ENCODE measurements around the gene TOR1B. TPM values are rescaled to one million over a fixed set of nuclear protein-coding genes. Genes with fewer than 3 reads are reported as not detected.
"Not testable (repeated sequence)": the region's sequence is repeated elsewhere in the genome, so short reads cannot be mapped to it uniquely, and the experiment has no call there.

Gene TOR1B
- total and polyA plus RNA-seq, 5 experiments from 2014 or later, result 12.3 to 27.8 (median 20.2) TPM

DNA sequence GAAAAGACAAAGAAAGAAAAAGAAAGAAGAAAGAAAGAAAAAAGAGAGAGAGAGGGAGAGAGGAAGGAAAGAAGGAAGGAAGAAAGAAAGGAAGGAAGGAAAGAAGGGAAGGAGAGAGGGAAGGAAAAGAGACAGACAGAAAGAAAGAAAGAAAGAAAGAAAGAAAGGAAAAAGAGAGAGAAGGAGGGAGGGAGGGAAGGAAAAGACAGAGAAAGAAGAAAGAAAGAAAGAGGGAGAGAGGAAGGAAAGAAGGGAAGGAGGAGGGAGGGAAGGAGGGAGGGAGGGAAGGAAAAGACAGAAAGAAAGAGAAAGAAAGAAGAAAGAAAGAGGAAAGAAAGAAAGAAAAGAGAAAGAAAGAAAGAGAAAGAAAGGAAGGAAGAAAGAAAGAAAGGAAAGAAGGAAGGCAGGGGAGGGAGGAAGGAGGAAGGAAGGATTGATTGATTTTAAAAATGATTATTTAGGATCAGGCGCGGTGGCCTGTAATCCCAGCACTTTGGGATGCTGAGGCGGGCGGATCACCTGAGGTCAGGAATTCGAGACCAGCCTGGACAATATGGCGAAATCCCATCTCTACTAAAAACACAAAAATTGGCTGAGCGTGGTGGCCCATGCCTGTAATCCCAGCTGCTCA, 23.3 kb upstream of the TOR1B start:
- POLR2A ChIA-PET, result no interaction called here
- Mint-ChIP-seq H3K9me3 (no peaks in the 10 kb centered on the region), H3K27ac (peak overlapping the region in 1 of 10 donors; percentile 80), H3K4me1 (peaks cover 9 to 23% (median 18%) of the 10 kb centered on the region in 4 donors), H3K4me3 (no peak overlapping the region), H3K36me3 (no peaks in the 10 kb centered on the region), H3K27me3 (peaks cover 0 to 26% (median 11%) of the 10 kb centered on the region in 5 donors)
- ATAC-seq (no peak), DNase-seq (no peak)

DNA sequence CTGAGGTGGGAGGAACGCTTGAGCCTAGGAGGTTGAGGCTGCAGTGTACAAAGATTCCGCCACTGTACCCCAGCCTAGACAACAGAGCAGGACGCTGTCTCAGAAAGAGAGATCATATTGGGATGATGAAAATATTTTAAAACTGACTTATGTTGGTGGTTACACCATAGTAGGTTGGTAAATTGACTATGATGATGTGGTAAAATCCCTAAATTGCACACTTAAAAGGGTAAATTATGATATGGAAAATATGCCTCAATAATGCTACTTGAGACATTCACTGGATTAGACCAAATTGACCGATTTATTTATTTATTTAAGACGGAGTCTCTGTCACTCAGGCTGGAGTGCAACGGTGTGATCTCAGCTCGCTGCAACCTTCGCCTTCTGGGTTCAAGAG, 21.9 kb upstream of the TOR1B start:
- DNase-seq (no peak), ATAC-seq (no peak)
- H3K36me3 Mint-ChIP-seq, result no peaks in the 10 kb centered on the region
- peaks cover 0 to 26% (median 9%) of the 10 kb centered on the region in 5 donors for H3K27me3 Mint-ChIP-seq
- H3K4me1 Mint-ChIP-seq, result peaks cover 9 to 21% (median 18%) of the 10 kb centered on the region in 4 donors
- peak overlapping the region in 1 of 10 donors; percentile 75 for H3K27ac Mint-ChIP-seq
- no peaks in the 10 kb centered on the region for H3K9me3 Mint-ChIP-seq
- no peak overlapping the region for H3K4me3 Mint-ChIP-seq
- POLR2A ChIA-PET, result interaction anchor here (0.7 kb wide), 2 partner anchors 156 to 636 kb away, joined by 3 read pairs; no protein-coding TSS in a partner anchor

DNA sequence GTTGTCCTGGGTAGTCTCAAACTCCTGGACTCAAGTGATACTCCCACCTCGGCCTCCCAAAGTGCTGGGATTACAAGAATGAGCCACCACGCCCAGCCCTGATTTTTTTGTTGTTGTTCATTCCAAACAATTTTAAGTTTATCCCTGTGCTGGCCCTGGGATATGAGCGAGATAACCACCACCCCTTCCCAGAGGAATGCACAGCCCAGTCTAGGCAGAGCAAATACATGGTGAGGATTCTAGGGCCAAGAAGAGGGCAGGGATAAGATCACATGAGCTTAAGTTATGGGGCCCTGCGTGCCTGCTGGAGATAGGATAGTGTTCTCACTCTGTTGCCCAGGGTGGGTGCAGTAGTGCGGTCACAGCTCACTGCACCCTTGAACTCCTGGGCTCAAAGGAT, 21.0 kb upstream of the TOR1B start:
- ATAC-seq (no peak), DNase-seq (no peak)
- Mint-ChIP-seq H3K27me3 (peaks cover 0 to 24% (median 10%) of the 10 kb centered on the region in 5 donors), H3K4me1 (peaks cover 9 to 17% (median 13%) of the 10 kb centered on the region in 4 donors), H3K27ac (no peak overlapping the region), H3K9me3 (no peaks in the 10 kb centered on the region), H3K36me3 (no peaks in the 10 kb centered on the region), H3K4me3 (no peak overlapping the region)
- POLR2A ChIA-PET, result no interaction called here

DNA sequence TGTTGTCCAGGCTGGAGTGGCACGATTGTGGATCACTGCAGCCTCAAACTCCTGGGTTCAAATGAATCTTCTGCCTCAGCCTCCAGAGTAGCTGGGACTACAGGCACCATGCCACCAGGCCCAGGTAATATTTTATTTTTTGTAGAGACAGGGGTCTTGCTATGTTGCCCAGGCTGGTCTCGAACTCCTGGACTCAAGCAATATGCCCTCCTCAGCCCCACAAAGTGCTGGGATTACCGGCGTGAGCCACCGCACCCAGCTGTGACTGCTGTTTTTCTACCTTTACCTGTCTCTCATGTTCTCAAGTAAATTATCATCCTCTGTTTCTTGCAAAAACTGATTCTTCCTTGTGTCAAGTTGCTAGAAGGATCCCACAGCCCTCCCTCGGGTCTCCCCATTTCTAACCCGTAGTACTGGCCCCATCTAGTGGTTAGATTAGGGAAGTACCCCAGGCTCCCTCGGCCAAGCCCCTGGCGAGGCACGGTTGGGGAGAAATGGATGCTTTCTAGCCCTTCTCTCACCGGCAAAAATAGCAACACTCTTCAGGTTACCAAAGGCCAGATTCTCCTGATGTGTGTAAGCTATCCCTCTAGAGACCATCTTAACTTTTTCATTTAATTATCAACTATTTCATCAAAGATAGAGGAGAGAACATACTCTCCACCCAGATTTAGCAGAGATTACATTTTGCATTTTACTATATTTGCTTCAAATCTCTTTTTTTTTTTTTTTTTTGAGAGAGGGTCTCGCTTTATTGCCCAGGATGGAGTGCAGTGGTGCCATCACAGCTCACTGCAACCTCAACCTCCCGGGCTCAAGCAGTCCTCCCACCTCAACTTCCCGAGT, 19.2 kb upstream of the TOR1B start:
- no peaks in the 10 kb centered on the region for H3K36me3 Mint-ChIP-seq
- H3K27ac Mint-ChIP-seq, result peak overlapping the region in 2 of 10 donors; percentile 5 to 28
- peak; percentile 40 to 84 (median 76) for DNase-seq
- no peak overlapping the region for H3K4me3 Mint-ChIP-seq
- H3K4me1 Mint-ChIP-seq, result peaks cover 3 to 7% (median 4%) of the 10 kb centered on the region in 4 donors
- peak; percentile 97 to 100 for ATAC-seq
- no peaks in the 10 kb centered on the region for H3K9me3 Mint-ChIP-seq
- POLR2A ChIA-PET, result interaction anchor here (0.7 to 1.0 kb wide), 3 partner anchors 46 to 181 kb away, joined by 3 to 8 read pairs (median 6); no protein-coding TSS in a partner anchor
- H3K27me3 Mint-ChIP-seq, result peaks cover 0 to 11% (median 5%) of the 10 kb centered on the region in 5 donors

DNA sequence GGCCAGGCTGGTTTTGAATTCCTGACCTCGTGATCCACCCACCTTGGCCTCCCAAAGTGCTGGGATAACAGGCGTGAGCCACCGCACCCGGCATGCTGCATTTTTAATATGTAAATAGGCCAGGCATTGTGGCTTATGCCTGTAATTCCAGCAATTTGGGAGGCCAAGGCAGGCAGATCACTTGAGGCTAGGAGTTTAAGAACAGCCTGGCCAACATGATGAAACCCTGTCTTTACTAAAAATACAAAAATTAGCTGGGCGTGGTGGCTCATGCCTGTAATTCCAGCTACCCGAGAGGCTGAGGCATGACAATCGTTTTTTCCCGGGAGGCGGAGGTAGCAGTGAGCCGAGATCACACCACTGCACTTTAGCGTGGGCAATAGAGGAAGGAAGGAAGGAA, 18.0 kb upstream of the TOR1B start:
- H3K27me3 Mint-ChIP-seq, ATAC-seq, DNase-seq, H3K36me3 Mint-ChIP-seq, H3K27ac Mint-ChIP-seq, H3K4me3 Mint-ChIP-seq, H3K4me1 Mint-ChIP-seq, H3K9me3 Mint-ChIP-seq: not testable (repeated sequence)
- POLR2A ChIA-PET, result interaction anchor here (0.6 kb wide), 1 partner anchor 53 kb away, joined by 4 read pairs; no protein-coding TSS in a partner anchor

DNA sequence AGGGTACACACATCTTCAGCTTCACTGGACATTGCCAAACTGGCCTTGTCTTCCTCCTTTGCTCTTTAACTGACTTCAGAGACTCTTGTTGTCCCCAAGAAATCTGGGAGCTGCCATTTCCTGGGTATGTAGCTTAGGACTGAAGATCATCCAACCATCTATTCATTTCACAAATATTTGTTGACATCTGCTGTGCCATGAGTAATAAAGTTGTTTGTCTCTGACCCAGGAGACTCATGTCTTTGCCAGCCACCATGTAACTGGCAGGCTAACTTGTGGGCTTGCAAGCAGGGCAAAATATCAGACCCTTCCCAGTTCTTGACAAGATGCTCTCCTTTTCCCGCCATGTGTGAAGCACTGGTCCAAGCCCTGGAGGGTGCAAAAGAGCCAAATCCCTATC, 17.1 kb upstream of the TOR1B start:
- H3K4me3 Mint-ChIP-seq, result no peak overlapping the region
- ATAC-seq (no peak), DNase-seq (no peak)
- peaks cover 0 to 12% (median 2%) of the 10 kb centered on the region in 5 donors for H3K27me3 Mint-ChIP-seq
- POLR2A ChIA-PET, result no interaction called here
- H3K9me3 Mint-ChIP-seq, result no peaks in the 10 kb centered on the region
- no peak overlapping the region for H3K27ac Mint-ChIP-seq
- H3K36me3 Mint-ChIP-seq, result no peaks in the 10 kb centered on the region
- peaks cover 5 to 12% (median 11%) of the 10 kb centered on the region in 4 donors for H3K4me1 Mint-ChIP-seq

DNA sequence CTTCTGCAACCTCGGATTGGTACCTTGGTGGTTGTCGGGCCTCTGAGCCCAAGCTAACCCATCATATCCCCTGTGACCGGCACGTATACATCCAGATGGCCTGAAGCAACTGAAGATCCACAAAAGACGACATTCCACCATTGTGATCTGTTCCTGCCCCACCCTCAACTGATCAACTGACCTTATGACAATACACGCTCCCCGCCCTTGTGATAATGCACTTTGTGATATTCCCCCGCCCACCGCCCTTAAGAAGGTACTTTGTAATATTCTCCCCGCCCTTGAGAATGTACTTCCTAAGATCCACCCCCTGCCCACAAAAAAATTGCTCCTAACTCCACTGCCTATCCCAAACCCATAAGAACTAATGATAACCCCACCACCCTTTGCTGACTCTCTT, 16.5 kb upstream of the TOR1B start:
- H3K27ac Mint-ChIP-seq, result no peak overlapping the region
- H3K4me3 Mint-ChIP-seq, result no peak overlapping the region
- H3K4me1 Mint-ChIP-seq, result peaks cover 5 to 12% (median 11%) of the 10 kb centered on the region in 4 donors
- no peaks in the 10 kb centered on the region for H3K9me3 Mint-ChIP-seq
- POLR2A ChIA-PET, result no interaction called here
- no peaks in the 10 kb centered on the region for H3K36me3 Mint-ChIP-seq
- peaks cover 0 to 12% (median 2%) of the 10 kb centered on the region in 5 donors for H3K27me3 Mint-ChIP-seq
- DNase-seq, result no peak
- no peak for ATAC-seq

DNA sequence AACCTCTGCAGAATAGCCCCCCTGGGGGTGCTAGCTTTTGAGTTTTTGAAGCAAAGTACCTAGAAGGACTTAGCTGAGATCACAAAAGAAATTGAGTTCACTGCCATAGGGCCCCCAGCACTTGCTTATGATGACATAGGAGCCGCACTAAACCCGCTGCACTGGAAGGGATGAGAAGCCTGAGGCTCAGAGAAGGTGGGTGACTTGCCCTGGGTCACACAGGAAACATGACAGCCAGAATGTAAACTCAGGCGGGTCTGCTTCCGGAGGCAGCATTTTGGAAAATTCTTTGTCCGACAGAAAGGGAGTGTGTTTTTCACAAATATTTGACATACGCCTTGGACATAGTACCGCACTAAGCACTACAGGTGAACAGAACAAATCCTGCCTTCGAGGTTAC, 8.4 kb upstream of the TOR1B start:
- no peaks in the 10 kb centered on the region for H3K36me3 Mint-ChIP-seq
- H3K4me1 Mint-ChIP-seq, result peaks cover 2 to 8% (median 6%) of the 10 kb centered on the region in 4 donors
- H3K4me3 Mint-ChIP-seq, result no peak overlapping the region
- H3K9me3 Mint-ChIP-seq, result no peaks in the 10 kb centered on the region
- DNase-seq (no peak), ATAC-seq (no peak)
- H3K27me3 Mint-ChIP-seq, result peaks cover 0 to 4% (median 0%) of the 10 kb centered on the region in 5 donors
- POLR2A ChIA-PET, result interaction anchor here (0.6 kb wide), 1 partner anchor 1705 kb away, joined by 3 read pairs; no protein-coding TSS in a partner anchor
- no peak overlapping the region for H3K27ac Mint-ChIP-seq

DNA sequence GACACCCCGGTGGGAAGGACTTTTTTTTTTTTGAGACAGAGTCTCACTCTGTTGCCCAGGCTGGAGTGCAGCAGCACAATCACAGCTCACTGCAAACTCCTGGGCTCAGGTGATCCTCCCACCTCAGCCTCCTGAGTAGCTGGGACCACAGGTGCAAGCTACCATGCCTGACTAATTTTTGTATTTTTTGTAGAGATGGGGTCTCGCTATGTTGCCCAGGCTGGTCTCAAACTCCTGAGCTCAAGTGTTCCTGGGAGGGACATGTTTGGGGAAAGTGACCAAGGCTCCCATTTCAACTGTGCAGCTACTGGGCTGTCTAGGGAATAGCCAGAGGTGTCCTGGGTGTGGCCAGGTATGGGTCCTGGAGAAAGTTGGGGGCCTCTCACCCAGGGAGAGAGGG, 7.0 kb upstream of the TOR1B start:
- not testable (repeated sequence) for ATAC-seq, H3K9me3 Mint-ChIP-seq

DNA sequence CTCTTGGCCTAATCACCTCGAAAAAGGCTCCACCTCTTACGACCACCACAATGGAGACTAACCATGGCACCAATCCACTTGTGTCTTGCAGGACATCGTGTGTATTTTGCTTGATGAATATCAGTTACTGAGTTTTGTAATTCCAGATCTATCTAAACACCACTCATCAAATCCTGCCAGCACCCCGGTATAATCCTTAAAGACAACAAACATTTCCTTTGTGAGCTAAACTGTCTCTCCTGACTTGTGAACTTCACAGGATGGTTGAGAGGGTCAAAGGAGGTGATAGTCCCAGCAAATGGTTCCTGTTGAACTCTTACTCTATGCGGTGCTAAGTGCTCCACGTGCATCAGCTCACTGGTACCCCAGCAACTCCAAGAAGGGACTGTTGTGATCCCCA, 4.0 kb upstream of the TOR1B start:
- Mint-ChIP-seq H3K27ac (no peak overlapping the region), H3K36me3 (no peaks in the 10 kb centered on the region)

More for the DNA sequence above, 7.0 kb upstream of the TOR1B start:
- POLR2A ChIA-PET, result interaction anchor here (0.6 kb wide), 2 partner anchors 152 to 195 kb away, joined by 3 read pairs; no protein-coding TSS in a partner anchor
- DNase-seq, H3K4me3 Mint-ChIP-seq, H3K27me3 Mint-ChIP-seq, H3K27ac Mint-ChIP-seq, H3K36me3 Mint-ChIP-seq, H3K4me1 Mint-ChIP-seq: not testable (repeated sequence)

DNA sequence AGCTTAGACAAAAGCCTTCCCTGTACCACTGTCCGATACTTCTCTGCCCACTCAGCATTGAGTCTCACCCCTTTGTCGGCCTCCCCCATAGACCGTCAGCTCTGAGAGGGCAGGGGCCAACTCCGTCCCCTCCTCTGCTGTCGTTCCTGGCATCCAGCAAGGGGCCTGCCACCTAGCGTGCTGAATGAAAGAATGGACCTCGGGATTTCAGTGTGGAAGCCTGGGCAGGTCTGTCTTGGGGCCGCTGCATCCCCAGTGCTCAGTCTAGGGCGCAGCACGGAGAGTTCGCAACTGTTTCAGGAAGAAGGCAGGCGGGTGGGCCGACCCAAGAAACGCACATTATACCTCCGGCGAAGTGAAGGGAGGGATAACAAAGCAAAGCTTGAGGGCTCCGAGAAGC, 1.5 kb upstream of the TOR1B start:
- ATAC-seq (no peak), DNase-seq (no peak)
- Mint-ChIP-seq H3K4me3 (peak overlapping the region in 9 of 10 donors; percentile 45 to 95 (median 69)), H3K27me3 (no peaks in the 10 kb centered on the region), H3K27ac (peak overlapping the region in 8 of 10 donors; percentile 13 to 79 (median 54)), H3K9me3 (no peaks in the 10 kb centered on the region), H3K4me1 (peaks cover 6 to 29% (median 23%) of the 10 kb centered on the region in 4 donors), H3K36me3 (peaks cover 0 to 10% (median 0%) of the 10 kb centered on the region in 3 donors)
- POLR2A ChIA-PET, result interaction anchor here (0.6 to 2.9 kb wide), 3 partner anchors 33 to 972 kb away, joined by 3 to 7 read pairs (median 7); partner anchors contain the start of genes C9orf78, SPOUT1 and USP20

More for the DNA sequence above, 4.0 kb upstream of the TOR1B start:
- Mint-ChIP-seq H3K4me3 (no peak overlapping the region), H3K9me3 (no peaks in the 10 kb centered on the region), H3K27me3 (no peaks in the 10 kb centered on the region), H3K4me1 (peaks cover 4 to 9% (median 6%) of the 10 kb centered on the region in 4 donors)
- no peak for ATAC-seq
- POLR2A ChIA-PET, result no interaction called here
- DNase-seq, result no peak

DNA sequence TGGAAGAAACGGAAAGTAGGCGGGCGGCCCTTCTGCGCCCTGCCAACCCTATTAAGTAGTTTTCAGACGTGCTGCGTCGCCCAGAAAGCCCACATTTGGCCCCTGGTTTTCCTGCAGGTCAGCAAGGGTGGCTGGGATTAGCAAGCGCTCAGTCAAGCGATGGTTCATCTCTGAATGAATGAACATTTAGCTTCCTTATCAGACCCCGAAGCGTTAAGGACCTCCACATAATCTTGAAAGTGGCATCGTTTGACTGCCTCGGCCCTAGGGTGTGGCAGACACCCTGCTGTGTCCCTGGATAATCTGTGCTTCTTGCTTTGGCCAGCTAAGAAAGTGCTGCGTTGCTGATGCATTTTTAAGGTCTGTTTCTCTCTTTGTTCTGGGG, 684 bp downstream of the TOR1B start:
- POLR2A ChIA-PET, result interaction anchor here (0.5 to 2.9 kb wide), 12 partner anchors 15 to 1822 kb away, joined by 3 to 7 read pairs (median 4); partner anchors contain the start of genes C9orf78 and TOR1A
- Mint-ChIP-seq H3K27ac (peak overlapping the region in 9 of 10 donors; percentile 63 to 98 (median 91)), H3K27me3 (no peaks in the 10 kb centered on the region), H3K36me3 (peaks cover 4 to 31% (median 7%) of the 10 kb centered on the region in 3 donors), H3K4me3 (peak overlapping the region; percentile 86 to 96 (median 92)), H3K4me1 (peaks cover 6 to 40% (median 27%) of the 10 kb centered on the region in 4 donors), H3K9me3 (no peaks in the 10 kb centered on the region)
- DNase-seq (no peak), ATAC-seq (no peak)

Data from naive thymus-derived CD8-positive, alpha-beta T cell (primary cell).